K562 (cell line): ENCODE results near the gene KCNK18.

ENCODE experiments used
- EZH2 ChIP-seq: IDR thresholded peaks from 2 replicates; pipeline ENCODE4 v1.6.1; 2012; ENCODE audit warnings: low read depth, mild to moderate bottlenecking, inconsistent platforms, low read length, borderline replicate concordance
- KDM1A ChIP-seq, 2 experiments: fragments of 450-650 bp; IDR thresholded peaks; 2 replicates each; pipeline ENCODE4 v1.6.1; 2016; ENCODE audit warnings: mild to moderate bottlenecking in 2 of 2
- ZFP36 ChIP-seq: fragments of 150-350 bp; IDR thresholded peaks from 2 replicates; pipeline ENCODE4 v1.6.1; 2018; ENCODE audit warnings: low read length, low read depth; ENCODE audit not compliant: partially characterized antibody

- TF ChIP-seq EZH2 = no peak
- TF ChIP-seq ZFP36 = no peak
- TF ChIP-seq KDM1A (IDR thresholded peaks at IDR 0.05) = no peak
Measured at GRCh38 chr10:117169480-117169879, 27.8 kb upstream of the KCNK18 start.
